GM12801 (cell line): ENCODE measurements around the gene BICD2.

Experiments
- CTCF ChIP-seq: IDR thresholded peaks from one replicate; pipeline ENCODE4 v1.5.1; 2011; ENCODE audit warnings: control low read depth; ENCODE audit not compliant: insufficient read length; ENCODE audit errors: extremely low read depth

BICD2 gene

DNA sequence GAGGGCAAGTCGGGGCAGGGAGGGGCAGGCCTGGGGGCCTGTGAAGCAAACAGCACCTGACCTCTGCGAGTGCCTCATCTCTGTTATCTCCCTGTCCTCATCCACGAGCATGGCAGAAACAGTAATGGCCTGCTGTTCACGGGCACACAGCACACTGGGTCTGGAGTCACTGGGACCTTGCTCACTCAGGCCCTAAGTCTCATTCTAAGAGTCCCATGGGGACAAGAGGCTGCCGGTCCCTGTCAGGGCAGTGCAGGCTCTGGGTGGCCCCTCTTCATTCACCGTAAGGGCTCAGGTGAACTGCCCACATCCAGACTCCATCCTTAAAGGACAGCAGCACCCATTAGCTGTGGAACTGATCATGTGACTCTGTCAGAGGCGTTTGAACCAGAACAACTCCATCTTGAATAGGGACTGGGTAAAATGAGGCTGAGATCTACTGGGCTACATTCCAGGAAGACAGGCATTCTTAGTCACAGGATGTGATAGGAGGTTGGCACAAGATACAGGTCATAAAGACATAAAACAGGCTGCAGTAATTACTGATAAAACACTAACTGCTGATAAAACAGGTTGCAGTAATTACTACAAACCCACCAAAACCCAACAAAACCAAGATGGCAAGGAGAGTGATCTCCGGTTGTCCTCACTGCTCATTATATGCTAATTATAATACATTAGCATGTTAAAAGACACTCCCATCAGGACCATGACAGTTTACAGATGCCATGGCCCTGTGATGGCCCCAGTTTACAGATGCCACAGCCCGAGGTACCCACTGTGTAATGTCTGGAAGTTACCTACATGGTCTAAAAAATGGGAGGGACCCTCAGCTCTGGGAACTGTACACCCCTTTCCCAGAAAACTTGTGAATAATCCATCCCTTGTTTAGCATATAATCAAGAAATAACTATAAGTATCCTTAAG is 28.7 kb downstream of the BICD2 start:
- no peak for TF ChIP-seq CTCF

DNA sequence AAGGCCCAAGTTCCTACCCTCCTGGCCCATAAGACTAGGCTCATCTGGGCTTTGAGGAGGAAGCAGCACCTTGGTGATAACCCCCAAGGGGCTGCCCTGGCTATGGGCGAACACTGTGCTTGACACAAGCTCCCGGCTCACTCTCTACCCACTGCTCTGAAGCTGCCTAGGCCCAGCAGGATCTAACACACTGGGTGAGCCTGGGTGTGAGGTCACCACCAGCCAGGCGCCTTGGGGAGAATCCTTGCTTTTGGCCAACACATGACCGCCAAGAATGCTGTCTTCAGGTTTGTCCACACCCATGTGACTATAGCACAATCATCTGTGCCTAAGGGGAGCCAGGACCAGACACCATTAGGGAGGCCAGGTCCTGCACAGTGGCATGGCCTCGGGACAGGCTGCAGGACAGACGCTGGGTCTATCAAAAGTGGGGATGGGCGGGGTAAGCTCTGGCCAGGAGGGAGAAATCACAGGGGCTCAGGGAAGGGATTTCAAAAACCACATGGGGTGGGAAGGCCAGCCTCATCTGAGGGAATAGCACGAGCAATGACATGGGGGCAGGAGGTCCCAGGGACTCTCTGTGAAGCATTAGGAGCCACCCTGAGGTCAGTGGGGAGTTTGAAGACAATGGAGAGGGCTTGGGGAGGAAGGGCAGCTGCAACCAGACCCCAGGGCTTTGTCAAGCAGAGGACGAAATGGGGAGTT is 29.6 kb downstream of the BICD2 start:
- no peak for TF ChIP-seq CTCF

- no peak for TF ChIP-seq CTCF
Observed at GRCh38 chr9:92730897-92731296, 33.7 kb downstream of the BICD2 start.

DNA sequence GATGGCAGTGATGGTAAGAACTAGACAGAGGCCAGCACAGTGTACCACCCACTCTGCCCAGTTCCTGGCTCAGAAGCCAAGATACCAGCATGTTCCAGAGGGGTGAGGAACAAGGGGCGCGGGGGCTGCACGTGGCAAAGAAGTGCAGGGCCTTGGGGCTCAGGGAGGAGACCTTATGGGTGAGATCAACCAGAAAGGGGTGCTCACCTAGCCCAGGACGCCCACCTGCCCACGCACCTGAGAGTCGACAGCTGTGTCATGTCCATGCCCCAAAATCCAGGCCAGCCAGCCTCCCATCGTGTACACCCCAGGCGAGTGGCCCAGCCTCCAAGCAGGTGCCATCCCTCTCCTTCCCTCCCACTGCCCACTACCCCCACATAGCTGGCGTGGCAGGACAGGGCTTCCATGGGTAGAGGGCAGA is 34.9 kb downstream of the BICD2 start:
- TF ChIP-seq CTCF, result no peak

- no peak for TF ChIP-seq CTCF
Observed at GRCh38 chr9:92728831-92729734, 35.5 kb downstream of the BICD2 start.

DNA sequence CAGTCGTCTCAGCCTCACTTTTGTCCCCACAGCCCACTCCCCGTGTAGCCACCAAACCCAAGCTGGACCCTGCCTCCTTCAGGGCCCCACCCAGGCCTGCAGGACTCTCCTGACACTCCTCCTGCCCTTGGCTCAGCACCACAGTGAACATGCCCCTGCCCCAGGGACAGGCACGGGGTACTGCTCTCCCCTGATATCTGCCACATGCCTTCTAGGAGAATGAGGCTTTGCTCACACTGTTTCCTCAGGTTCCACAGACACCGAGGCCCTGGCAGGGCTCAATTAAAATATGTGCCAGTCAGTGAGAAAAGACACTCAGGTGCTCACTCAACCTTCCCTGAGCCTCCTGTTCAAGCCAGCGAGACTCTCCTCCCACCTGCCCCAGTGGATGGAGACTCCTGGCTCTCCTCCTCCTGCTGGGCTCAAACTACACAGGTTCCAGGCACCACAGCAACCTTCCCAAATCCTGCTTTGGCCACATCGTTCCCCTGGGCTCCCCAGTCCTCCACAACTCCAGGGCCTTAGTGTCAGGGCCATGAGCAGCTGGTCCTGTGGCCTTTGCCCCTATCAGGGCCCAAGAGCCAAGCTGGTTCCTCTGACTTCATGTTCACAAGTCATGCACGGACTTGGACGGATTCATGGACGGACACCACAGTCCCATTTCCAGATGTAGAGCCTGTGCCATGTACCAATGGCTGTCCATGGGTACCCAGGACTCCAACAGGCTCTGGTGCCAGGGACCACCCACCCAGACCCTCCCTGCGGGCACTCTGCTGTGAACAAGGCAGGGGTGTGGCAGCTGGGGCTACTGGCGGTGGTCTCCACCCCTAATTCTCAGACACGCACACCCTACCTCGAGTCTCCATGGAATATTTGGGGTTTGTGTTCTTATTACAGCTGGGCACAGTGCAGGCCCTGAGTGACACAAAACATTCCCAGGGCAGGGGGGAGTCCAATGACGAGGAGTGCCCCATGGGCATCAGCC is 36.6 kb downstream of the BICD2 start:
- no peak for TF ChIP-seq CTCF
